HCT116 (cell line): ENCODE results near the gene SORCS2. TPM values are rescaled to one million over a fixed set of nuclear protein-coding genes. Genes with fewer than 3 reads are reported as not detected.

Experiments
- ATAC-seq: fragments of 200-7000 bp; cut with Tn5 transposase; 2 replicates; pipeline ENCODE4 v1.9.1; 2020; ENCODE audit warnings: mild to moderate bottlenecking, moderate library complexity
- BruUV-seq: library from RNA; stranded (reverse); fragments of 400-500 nt; replicated peaks from 2 replicates; lab custom pipeline; 2021; lab: Mats Ljungman, UMichigan
- CTCF ChIA-PET: fragments of 300-600 bp; sonication (Branson Sonifier 250); formaldehyde crosslinking; loops from one replicate; lab custom pipeline; 2021; ENCODE audit warnings: antibody characterized with exemption; lab: Charles Lee
- POLR2A ChIA-PET: fragments of 300-600, 350-600 bp; sonication (Branson Sonifier 250); formaldehyde crosslinking; loops from one replicate; lab custom pipeline; 2021; ENCODE audit warnings: antibody characterized with exemption; lab: Charles Lee
- RAD21 ChIA-PET, 2 experiments: fragments of 300-600 bp; sonication (Branson Sonifier 250); formaldehyde crosslinking; loops; one replicate each; lab custom pipeline; 2023; ENCODE audit warnings: low total read pairs in 2 of 2; ENCODE audit not compliant: uncharacterized antibody in 2 of 2, unreplicated experiment in 2 of 2, low non-redundant PET in 1 of 2; lab: Charles Lee
- DNase-seq: peaks from one replicate; pipeline ENCODE4 v3.0.0-alpha.2; 2010; ENCODE audit warnings: low read depth, low spot score
- H2AFZ ChIP-seq: fragments of 200-600 bp; shearing (Covaris generic), sonication (generic); 2 replicates; pipeline ENCODE4 v1.6.1; 2017; ENCODE audit warnings: low read depth, mixed run types, mixed read lengths, antibody characterized with exemption, low read length; ENCODE audit not compliant: poor library complexity, severe bottlenecking
- H3K27ac ChIP-seq: 2 replicates; pipeline ENCODE4 v1.5.1; 2012; ENCODE audit warnings: low read depth, low read length
- H3K27me3 ChIP-seq: fragments of 200-600 bp; sonication (generic); 2 replicates; pipeline ENCODE4 v1.6.1; 2016; ENCODE audit warnings: mixed run types, low read length, mixed read lengths; ENCODE audit not compliant: insufficient read depth
- H3K36me3 ChIP-seq, 2 experiments: fragments of 200-500 bp in 1 of 2; fragments of 200-600 bp in 1 of 2; sonication (Bioruptor generic) in 1 of 2; sonication (generic) in 1 of 2; 2 replicates each; pipeline versions ENCODE4 v1.5.1 to v1.6.1; 2014 to 2016; ENCODE audit warnings: low read length in 2 of 2, inconsistent platforms in 1 of 2, mixed read lengths in 1 of 2, mixed run types in 1 of 2; ENCODE audit not compliant: insufficient read depth in 2 of 2, control insufficient read depth in 1 of 2
- H3K4me1 ChIP-seq, 2 experiments: fragments of 200-600 bp in 1 of 2; sonication (generic) in 1 of 2; 2 replicates each; pipeline versions ENCODE4 v1.5.1 to v1.6.1; 2012 to 2017; ENCODE audit warnings: low read length in 2 of 2, inconsistent platforms in 1 of 2, mild to moderate bottlenecking in 1 of 2, mixed read lengths in 1 of 2, mixed run types in 1 of 2, moderate library complexity in 1 of 2; ENCODE audit not compliant: insufficient read depth in 2 of 2, control insufficient read depth in 1 of 2
- H3K4me2 ChIP-seq: fragments of 200-600 bp; sonication (generic); 2 replicates; pipeline ENCODE4 v1.6.1; 2017; ENCODE audit warnings: mixed run types, low read length, mixed read lengths
- H3K4me3 ChIP-seq, 2 experiments: fragments of 200-600 bp in 1 of 2; sonication (generic) in 1 of 2; replicated peaks in 1 of 2; 2 replicates each; pipeline ENCODE4 v1.5.1; 2011 to 2016; ENCODE audit warnings: low read length in 2 of 2, control low read depth in 1 of 2, low read depth in 1 of 2, mild to moderate bottlenecking in 1 of 2, mixed read lengths in 1 of 2, mixed run types in 1 of 2
- H3K79me2 ChIP-seq: fragments of 200-600 bp; sonication (generic); 2 replicates; pipeline ENCODE4 v1.6.1; 2017; ENCODE audit warnings: mild to moderate bottlenecking, mixed run types, low read length, moderate library complexity, mixed read lengths; ENCODE audit not compliant: insufficient read depth
- H3K9ac ChIP-seq: fragments of 200-600 bp; sonication (generic); 2 replicates; pipeline ENCODE4 v1.6.1; 2016; ENCODE audit warnings: low read length, mixed read lengths
- H3K9me2 ChIP-seq: fragments of 200-600 bp; sonication (generic), shearing (Covaris generic); 2 replicates; pipeline ENCODE4 v1.6.1; 2017; ENCODE audit warnings: mixed run types, mild to moderate bottlenecking, moderate library complexity; ENCODE audit not compliant: insufficient read depth
- H3K9me3 ChIP-seq, 2 experiments: fragments of 200-500 bp in 1 of 2; fragments of 200-600 bp in 1 of 2; sonication (Bioruptor generic) in 1 of 2; sonication (generic) in 1 of 2; 2 replicates each; pipeline ENCODE4 v1.6.1; 2014 to 2017; ENCODE audit warnings: low read length in 2 of 2, mixed read lengths in 2 of 2, inconsistent platforms in 1 of 2, low read depth in 1 of 2, mild to moderate bottlenecking in 1 of 2, mixed run types in 1 of 2, moderate library complexity in 1 of 2; ENCODE audit not compliant: control insufficient read depth in 1 of 2, insufficient read depth in 1 of 2
- H4K20me1 ChIP-seq: fragments of 200-600 bp; sonication (generic), shearing (Covaris generic); 2 replicates; pipeline ENCODE4 v1.6.1; 2017; ENCODE audit warnings: mixed run types, mild to moderate bottlenecking, moderate library complexity; ENCODE audit not compliant: insufficient read depth
- EZH2 ChIP-seq: fragments of 200-600 bp; sonication (generic); IDR thresholded peaks from 2 replicates; pipeline ENCODE4 v1.6.1; 2017; ENCODE audit warnings: antibody characterized with exemption, mixed run types
- JUND ChIP-seq: IDR thresholded peaks from 2 replicates; pipeline ENCODE4 v1.6.1; 2012
- SIN3A ChIP-seq: IDR thresholded peaks from 2 replicates; pipeline ENCODE4 v1.6.1; 2012; ENCODE audit warnings: low read depth
- SP1 ChIP-seq: IDR thresholded peaks from 2 replicates; pipeline ENCODE4 v1.6.1; 2012; ENCODE audit warnings: low read depth
- TCF7L2 ChIP-seq: IDR thresholded peaks from 2 replicates; pipeline ENCODE4 v1.7.0; 2011; ENCODE audit warnings: borderline replicate concordance, inconsistent platforms; ENCODE audit not compliant: insufficient read depth, insufficient read length; ENCODE audit errors: extremely low read depth
- YY1 ChIP-seq: IDR thresholded peaks from 2 replicates; pipeline ENCODE4 v1.6.1; 2011; ENCODE audit warnings: low read length, low read depth, moderate library complexity, mild to moderate bottlenecking; ENCODE audit not compliant: insufficient replicate concordance; ENCODE audit errors: extremely low read depth
- intact Hi-C: fragments of 100-400 bp; cut with micrococcal nuclease; formaldehyde crosslinking; loops from 2 replicates; pipeline ENCODE4 v1.10.0; 2022
- total RNA-seq: library from RNA; stranded (reverse); gene quantifications from one replicate; pipeline ENCODE4 v1.2.1, GENCODE V29; 2021; ENCODE audit not compliant: unreplicated experiment
- TF ChIP-seq, protein P1 (sequence below): IDR thresholded peaks from 2 replicates; pipeline ENCODE4 v1.6.1; 2012
- TF ChIP-seq, protein P2 (sequence below), 3 experiments: fragments of 200-600 bp in 1 of 3; sonication (generic) in 1 of 3; IDR thresholded peaks in 2 of 3; conservative IDR thresholded peaks in 1 of 3; 2 replicates each; pipeline ENCODE4 v1.5.1; 2012 to 2017; ENCODE audit warnings: low read depth in 2 of 3, low read length in 2 of 3, antibody characterized with exemption in 1 of 3, borderline replicate concordance in 1 of 3, control low read depth in 1 of 3, mild to moderate bottlenecking in 1 of 3, mixed read lengths in 1 of 3, mixed run types in 1 of 3, moderate library complexity in 1 of 3; ENCODE audit not compliant: insufficient read depth in 1 of 3

Gene SORCS2
- total RNA-seq, 1 experiment from 2014 or later: 0.37 TPM

DNA sequence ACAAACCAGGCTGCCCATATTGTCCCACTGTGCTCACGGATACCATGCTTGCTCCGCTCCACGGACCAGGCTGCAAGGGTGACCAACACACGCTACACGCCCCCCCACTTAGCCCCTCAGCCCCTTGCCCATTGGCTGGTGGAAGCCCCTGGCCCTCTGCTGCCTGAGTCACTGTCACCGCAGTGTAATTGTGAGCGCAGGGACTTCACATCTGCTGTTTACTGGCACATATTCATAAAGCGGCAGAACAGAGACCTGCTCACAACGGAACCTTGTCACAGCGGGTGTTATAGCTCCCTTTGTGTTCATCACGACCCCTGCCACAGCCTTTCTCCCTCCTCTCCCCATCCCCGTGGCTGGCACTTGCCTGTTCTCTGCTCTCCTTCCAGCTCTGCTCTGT, 158.7 kb downstream of the SORCS2 start:
- POLR2A ChIA-PET: no interaction called here

DNA sequence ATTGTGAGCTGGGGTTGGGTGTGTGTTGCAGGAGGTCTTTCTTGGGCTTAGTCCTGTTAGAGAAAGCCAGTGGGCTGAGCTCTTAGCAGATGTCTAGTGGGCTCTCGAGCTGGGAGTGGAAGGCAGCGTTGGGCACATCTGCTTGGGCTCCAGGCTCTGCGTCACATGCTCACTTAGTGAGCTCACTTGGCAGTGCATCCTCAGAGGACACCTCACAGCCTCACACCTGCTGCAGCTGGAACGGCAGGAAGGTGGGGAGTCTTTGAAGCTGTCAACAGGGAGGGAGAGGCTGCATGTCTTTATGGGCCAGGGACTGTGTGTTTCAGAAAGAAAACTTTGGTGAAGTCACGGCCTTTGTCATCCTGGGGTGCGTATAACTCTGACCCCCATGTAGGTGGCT, 160.1 kb downstream of the SORCS2 start:
- ChIA-PET POLR2A (no interaction called here), RAD21 (no interaction called here), CTCF (no interaction called here)
- no peak overlapping the region for H3K9ac ChIP-seq
- TF ChIP-seq TCF7L2: no peak
- no peak for TF ChIP-seq EZH2
- no peaks in the 10 kb centered on the region for H3K36me3 ChIP-seq
- H2AFZ ChIP-seq: no peak overlapping the region
- no peaks in the 10 kb centered on the region for H3K9me2 ChIP-seq
- H3K9me3 ChIP-seq: no peaks in the 10 kb centered on the region
- H3K4me2 ChIP-seq: no peak overlapping the region
- no peak overlapping the region for H3K4me3 ChIP-seq
- no TSS peak for BruUV-seq
- no peak for ATAC-seq
- no peak overlapping the region for H3K27ac ChIP-seq
- peaks cover 2% of the 10 kb centered on the region; the same call in 1 of the 2 replicates for H3K27me3 ChIP-seq
- intact Hi-C loops: no loop called here
- H3K79me2 ChIP-seq: no peaks in the 10 kb centered on the region
- no peak for DNase-seq
- no peaks in the 10 kb centered on the region for H4K20me1 ChIP-seq
- H3K4me1 ChIP-seq: no peaks in the 10 kb centered on the region

More for the DNA sequence above, 158.7 kb downstream of the SORCS2 start:
- no peaks in the 10 kb centered on the region for H3K4me1 ChIP-seq
- H3K4me2 ChIP-seq: no peak overlapping the region
- TF ChIP-seq YY1: no peak
- TF ChIP-seq, protein P1, sequence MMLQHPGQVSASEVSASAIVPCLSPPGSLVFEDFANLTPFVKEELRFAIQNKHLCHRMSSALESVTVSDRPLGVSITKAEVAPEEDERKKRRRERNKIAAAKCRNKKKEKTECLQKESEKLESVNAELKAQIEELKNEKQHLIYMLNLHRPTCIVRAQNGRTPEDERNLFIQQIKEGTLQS: no peak
- TF ChIP-seq SIN3A: no peak
- no peak for TF ChIP-seq SP1
- TF ChIP-seq JUND: no peak
- TF ChIP-seq, protein P2, sequence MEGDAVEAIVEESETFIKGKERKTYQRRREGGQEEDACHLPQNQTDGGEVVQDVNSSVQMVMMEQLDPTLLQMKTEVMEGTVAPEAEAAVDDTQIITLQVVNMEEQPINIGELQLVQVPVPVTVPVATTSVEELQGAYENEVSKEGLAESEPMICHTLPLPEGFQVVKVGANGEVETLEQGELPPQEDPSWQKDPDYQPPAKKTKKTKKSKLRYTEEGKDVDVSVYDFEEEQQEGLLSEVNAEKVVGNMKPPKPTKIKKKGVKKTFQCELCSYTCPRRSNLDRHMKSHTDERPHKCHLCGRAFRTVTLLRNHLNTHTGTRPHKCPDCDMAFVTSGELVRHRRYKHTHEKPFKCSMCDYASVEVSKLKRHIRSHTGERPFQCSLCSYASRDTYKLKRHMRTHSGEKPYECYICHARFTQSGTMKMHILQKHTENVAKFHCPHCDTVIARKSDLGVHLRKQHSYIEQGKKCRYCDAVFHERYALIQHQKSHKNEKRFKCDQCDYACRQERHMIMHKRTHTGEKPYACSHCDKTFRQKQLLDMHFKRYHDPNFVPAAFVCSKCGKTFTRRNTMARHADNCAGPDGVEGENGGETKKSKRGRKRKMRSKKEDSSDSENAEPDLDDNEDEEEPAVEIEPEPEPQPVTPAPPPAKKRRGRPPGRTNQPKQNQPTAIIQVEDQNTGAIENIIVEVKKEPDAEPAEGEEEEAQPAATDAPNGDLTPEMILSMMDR (IDR thresholded peaks at IDR 0.05 in 2 of 3, conservative IDR thresholded peaks at IDR 0.05 in 1 of 3; ENCODE audit: borderline replicate concordance in 1 of 3, insufficient read depth in 1 of 3, low read depth in 2 of 3, low read length in 2 of 3): no peak
- ATAC-seq: no peak
- no peak overlapping the region for H2AFZ ChIP-seq
- peaks cover 2% of the 10 kb centered on the region; the same call in 1 of the 2 replicates for H3K27me3 ChIP-seq
- DNase-seq: no peak
- no peak overlapping the region for H3K9ac ChIP-seq
- no peaks in the 10 kb centered on the region for H3K79me2 ChIP-seq
- no peaks in the 10 kb centered on the region for H3K36me3 ChIP-seq
- H4K20me1 ChIP-seq: no peaks in the 10 kb centered on the region
- H3K27ac ChIP-seq: no peak overlapping the region
- ChIA-PET RAD21 (no interaction called here), CTCF (no interaction called here)
- no peaks in the 10 kb centered on the region for H3K9me2 ChIP-seq
- intact Hi-C loops: no loop called here
- BruUV-seq: no TSS peak
- H3K9me3 ChIP-seq: no peaks in the 10 kb centered on the region
- H3K4me3 ChIP-seq: no peak overlapping the region
